HG02970 (cell line): ENCODE measurements around the gene VIPR2.
"Not testable (repeated sequence)": the region's sequence is repeated elsewhere in the genome, so short reads cannot be mapped to it uniquely, and the experiment has no call there.

Experiments
- ATAC-seq: cut with Tn5 transposase; IDR thresholded peaks from one replicate; pipeline ENCODE4 v1.9.1; 2021; ENCODE audit warnings: mild to moderate bottlenecking, moderate library complexity, moderate number of reproducible peaks; ENCODE audit not compliant: unreplicated experiment, low FRiP score

The VIPR2 gene

GRCh38 chr7:159000070-159000469 is 144.6 kb downstream of the VIPR2 start:
- no peak for ATAC-seq

- ATAC-seq, result no peak
Observed at GRCh38 chr7:158999496-158999895, 145.2 kb downstream of the VIPR2 start.

GRCh38 chr7:158998261-158998660 is 146.4 kb downstream of the VIPR2 start:
- not testable (repeated sequence) for ATAC-seq

GRCh38 chr7:158997471-158997870 is 147.2 kb downstream of the VIPR2 start:
- ATAC-seq, result no peak

GRCh38 chr7:158997110-158997453 is 147.6 kb downstream of the VIPR2 start:
- no peak for ATAC-seq

- ATAC-seq, result no peak
Observed at GRCh38 chr7:158996214-158997109, 148.2 kb downstream of the VIPR2 start.

- no peak for ATAC-seq
Observed at GRCh38 chr7:158995514-158995913, 149.2 kb downstream of the VIPR2 start.

- ATAC-seq, result no peak
Observed at GRCh38 chr7:158994687-158995086, 150.0 kb downstream of the VIPR2 start.

GRCh38 chr7:158993591-158993990 is 151.1 kb downstream of the VIPR2 start:
- ATAC-seq, result no peak

GRCh38 chr7:158992759-158993158 is 151.9 kb downstream of the VIPR2 start:
- ATAC-seq, result no peak

GRCh38 chr7:158991824-158992621 is 152.6 kb downstream of the VIPR2 start:
- no peak for ATAC-seq

- ATAC-seq, result no peak
Observed at GRCh38 chr7:158988996-158989395, 155.7 kb downstream of the VIPR2 start.

- no peak for ATAC-seq
Observed at GRCh38 chr7:158988302-158988862, 156.3 kb downstream of the VIPR2 start.

GRCh38 chr7:158987691-158988090 is 157.0 kb downstream of the VIPR2 start:
- ATAC-seq, result no peak

GRCh38 chr7:158985583-158985982 is 159.1 kb downstream of the VIPR2 start:
- ATAC-seq, result no peak

- not testable (repeated sequence) for ATAC-seq
Observed at GRCh38 chr7:158984007-158984406, 160.7 kb downstream of the VIPR2 start.

GRCh38 chr7:158982080-158982479 is 162.6 kb downstream of the VIPR2 start:
- ATAC-seq, result not testable (repeated sequence)

- ATAC-seq, result no peak
Observed at GRCh38 chr7:158979635-158980351, 164.9 kb downstream of the VIPR2 start.

- no peak for ATAC-seq
Observed at GRCh38 chr7:158979023-158979529, 165.6 kb downstream of the VIPR2 start.
